ENCODE data around the gene PTPRN2. TPM values are rescaled to one million over a fixed set of nuclear protein-coding genes. Genes with fewer than 3 reads are reported as not detected.

The PTPRN2 gene
- total RNA-seq, 1 experiment from 2014 or later, result 1.1 TPM

GRCh38 chr7:157676456-157677255, 911.0 kb downstream of the PTPRN2 start:
- intact Hi-C loops (cut with micrococcal nuclease; ENCODE audit: unreplicated experiment), result no loop called here
- POLR2A ChIA-PET, result no interaction called here
- H3K9me3 ChIP-seq (ENCODE audit: control insufficient read depth, insufficient read depth, low read depth, low read length), result no peaks in the 10 kb centered on the region
- DNase-seq (ENCODE audit: low read depth, low spot score), result no peak
- TF ChIP-seq TCF7L2 (IDR thresholded peaks at IDR 0.05; ENCODE audit: low read depth, low read length) (no peak), POLR2AphosphoS5 (IDR thresholded peaks at IDR 0.05; ENCODE audit: low read depth, low read length) (no peak), CTCF (IDR thresholded peaks at IDR 0.05) (no peak), REST (IDR thresholded peaks at IDR 0.05; ENCODE audit: insufficient read depth in 1 of 2, low read depth in 2 of 2, low read length in 1 of 2) (no peak)
- in situ Hi-C loops (cut with HindIII; ENCODE audit: low pct_unique_long_range_greater_than_20kb, low sequenced_read_pairs), result no loop called here
- BruUV-seq (replicated peaks), result no TSS peak
- CTCF ChIA-PET, result no interaction called here
- 0 out of 2 replicates have a peak, but pooled peaks have one; percentile 34 for ATAC-seq
- peaks cover 8% of the 10 kb centered on the region; the same call in 1 of the 2 replicates for H3K4me1 ChIP-seq (ENCODE audit: control insufficient read depth, insufficient read depth, low read length)
- H3K36me3 ChIP-seq (ENCODE audit: control insufficient read depth, insufficient read depth, low read length), result no peaks in the 10 kb centered on the region
- no peak overlapping the region for H3K4me3 ChIP-seq (ENCODE audit: low read depth in 2 of 2, low read length in 2 of 2)
- H3K27me3 ChIP-seq (ENCODE audit: control insufficient read depth, insufficient read depth, low read length), result no peaks in the 10 kb centered on the region
- no peak overlapping the region for H3K27ac ChIP-seq (ENCODE audit: low read length)

GRCh38 chr7:157676001-157676400, 911.6 kb downstream of the PTPRN2 start:
- intact Hi-C loops (cut with micrococcal nuclease; ENCODE audit: unreplicated experiment), result no loop called here
- H3K27me3 ChIP-seq (ENCODE audit: control insufficient read depth, insufficient read depth, low read length), result no peaks in the 10 kb centered on the region

More at GRCh38 chr7:157676001-157676400, 911.6 kb downstream of the PTPRN2 start:
- no TSS peak for BruUV-seq (replicated peaks)
- H3K4me3 ChIP-seq (ENCODE audit: low read depth in 2 of 2, low read length in 2 of 2), result no peak overlapping the region
- in situ Hi-C loops (cut with HindIII; ENCODE audit: low pct_unique_long_range_greater_than_20kb, low sequenced_read_pairs), result no loop called here
- POLR2A ChIA-PET, result interaction anchor here (0.5 kb wide), 1 partner anchor 9 kb away, joined by 3 read pairs; no protein-coding TSS in a partner anchor
- H3K36me3 ChIP-seq (ENCODE audit: control insufficient read depth, insufficient read depth, low read length), result no peaks in the 10 kb centered on the region
- H3K27ac ChIP-seq (ENCODE audit: low read length), result no peak overlapping the region
- H3K9me3 ChIP-seq (ENCODE audit: control insufficient read depth, insufficient read depth, low read depth, low read length), result no peaks in the 10 kb centered on the region
- TF ChIP-seq POLR2AphosphoS5 (IDR thresholded peaks at IDR 0.05; ENCODE audit: low read depth, low read length), result no peak
- no peak for TF ChIP-seq REST (IDR thresholded peaks at IDR 0.05; ENCODE audit: insufficient read depth in 1 of 2, low read depth in 2 of 2, low read length in 1 of 2)
- TF ChIP-seq SIN3A (IDR thresholded peaks at IDR 0.05; ENCODE audit: borderline replicate concordance, insufficient read depth, low read depth, low read length), result no peak
- TF ChIP-seq TCF7L2 (IDR thresholded peaks at IDR 0.05; ENCODE audit: low read depth, low read length), result no peak
- no peak for TF ChIP-seq CTCF (IDR thresholded peaks at IDR 0.05)
- peaks cover 8% of the 10 kb centered on the region; the same call in 1 of the 2 replicates for H3K4me1 ChIP-seq (ENCODE audit: control insufficient read depth, insufficient read depth, low read length)
- no peak for DNase-seq (ENCODE audit: low read depth, low spot score)
- no peak for ATAC-seq
- CTCF ChIA-PET, result no interaction called here
